BE2C (cell line): ENCODE measurements around the gene SEPTIN5.

ENCODE experiments used
- DNase-seq: peaks from one replicate; pipeline ENCODE4 v3.0.0-alpha.2; 2020
- H3K27me3 ChIP-seq: fragments of 250-450 bp; sonication (Bioruptor Pico); 2 replicates; pipeline ENCODE4 v1.5.1; 2020; ENCODE audit warnings: mild to moderate bottlenecking
- H3K36me3 ChIP-seq: fragments of 250-450 bp; sonication (Bioruptor Pico); 2 replicates; pipeline ENCODE4 v1.5.1; 2020; ENCODE audit warnings: mild to moderate bottlenecking
- H3K4me1 ChIP-seq: fragments of 250-450 bp; sonication (Bioruptor Pico); 2 replicates; pipeline ENCODE4 v1.5.1; 2020
- H3K4me3 ChIP-seq: 2 replicates; pipeline ENCODE4 v1.5.1; 2011; ENCODE audit warnings: low read depth, low read length
- H3K9me3 ChIP-seq: fragments of 250-450 bp; sonication (Bioruptor Pico); 2 replicates; pipeline ENCODE4 v1.5.1; 2020
- TF ChIP-seq, protein P1 (sequence below): IDR thresholded peaks from 2 replicates; pipeline ENCODE4 v1.5.1; 2012; ENCODE audit warnings: mild to moderate bottlenecking, low read depth, low read length

The SEPTIN5 gene

GRCh38 chr22:19755145-19755710 lies 40.9 kb downstream of the SEPTIN5 start:
- Histone ChIP-seq H3K36me3 (no peaks in the 10 kb centered on the region), H3K27me3 (peaks cover 69% of the 10 kb centered on the region), H3K4me3 (no peak overlapping the region), H3K9me3 (no peaks in the 10 kb centered on the region), H3K4me1 (no peaks in the 10 kb centered on the region)
- TF ChIP-seq, protein P1, sequence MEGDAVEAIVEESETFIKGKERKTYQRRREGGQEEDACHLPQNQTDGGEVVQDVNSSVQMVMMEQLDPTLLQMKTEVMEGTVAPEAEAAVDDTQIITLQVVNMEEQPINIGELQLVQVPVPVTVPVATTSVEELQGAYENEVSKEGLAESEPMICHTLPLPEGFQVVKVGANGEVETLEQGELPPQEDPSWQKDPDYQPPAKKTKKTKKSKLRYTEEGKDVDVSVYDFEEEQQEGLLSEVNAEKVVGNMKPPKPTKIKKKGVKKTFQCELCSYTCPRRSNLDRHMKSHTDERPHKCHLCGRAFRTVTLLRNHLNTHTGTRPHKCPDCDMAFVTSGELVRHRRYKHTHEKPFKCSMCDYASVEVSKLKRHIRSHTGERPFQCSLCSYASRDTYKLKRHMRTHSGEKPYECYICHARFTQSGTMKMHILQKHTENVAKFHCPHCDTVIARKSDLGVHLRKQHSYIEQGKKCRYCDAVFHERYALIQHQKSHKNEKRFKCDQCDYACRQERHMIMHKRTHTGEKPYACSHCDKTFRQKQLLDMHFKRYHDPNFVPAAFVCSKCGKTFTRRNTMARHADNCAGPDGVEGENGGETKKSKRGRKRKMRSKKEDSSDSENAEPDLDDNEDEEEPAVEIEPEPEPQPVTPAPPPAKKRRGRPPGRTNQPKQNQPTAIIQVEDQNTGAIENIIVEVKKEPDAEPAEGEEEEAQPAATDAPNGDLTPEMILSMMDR: no peak
- no peak for DNase-seq

GRCh38 chr22:19755722-19756287 lies 41.5 kb downstream of the SEPTIN5 start:
- DNase-seq: no peak
- Histone ChIP-seq H3K4me3 (no peak overlapping the region), H3K4me1 (no peaks in the 10 kb centered on the region), H3K9me3 (no peaks in the 10 kb centered on the region), H3K27me3 (peaks cover 70% of the 10 kb centered on the region), H3K36me3 (no peaks in the 10 kb centered on the region)
- TF ChIP-seq, protein P1: no peak

DNA sequence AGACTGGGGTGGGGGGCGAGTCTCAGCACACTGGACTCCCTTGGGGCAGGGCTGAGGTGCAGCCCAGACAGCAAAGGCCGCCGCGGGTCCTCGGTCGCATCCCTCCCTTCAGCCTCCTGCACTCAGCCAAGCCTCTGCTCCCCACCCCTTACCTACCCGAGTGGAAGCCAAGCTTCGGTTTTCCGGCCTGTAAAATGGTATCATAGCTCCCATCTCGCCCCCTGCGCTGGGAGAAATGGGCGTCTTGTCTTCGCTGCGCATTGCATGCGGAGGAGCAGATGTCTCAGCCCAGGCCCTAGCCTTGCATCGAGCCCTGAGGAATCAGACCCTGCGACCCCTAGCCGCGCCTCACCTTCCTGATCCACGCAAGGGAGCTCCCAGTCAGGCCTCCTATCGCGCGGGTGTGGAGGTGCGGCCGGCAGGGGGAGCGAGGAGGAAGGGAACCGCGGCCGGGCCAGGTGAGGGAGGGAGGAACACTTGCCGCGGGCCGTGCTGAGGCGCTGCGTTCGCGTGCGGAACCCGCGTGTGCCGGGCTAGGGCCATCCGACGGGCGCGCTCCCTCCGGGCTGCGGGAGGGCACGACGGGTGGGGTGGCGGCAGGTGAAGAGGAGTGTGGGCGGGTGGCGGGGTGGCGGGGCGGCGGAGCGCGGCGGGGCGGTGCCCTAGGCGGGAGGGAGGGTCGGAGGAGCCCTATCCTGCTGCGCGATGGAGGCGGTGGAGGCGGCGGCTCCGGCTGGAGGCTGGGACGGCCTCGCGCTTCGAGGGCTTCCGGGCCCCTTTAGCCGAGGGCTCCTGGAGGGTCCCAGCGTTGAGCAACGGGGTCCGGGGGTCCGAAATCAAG lies 42.2 kb downstream of the SEPTIN5 start:
- TF ChIP-seq, protein P1: peak; percentile 49
- H3K36me3 ChIP-seq: no peaks in the 10 kb centered on the region
- peaks cover 77% of the 10 kb centered on the region for H3K27me3 ChIP-seq
- H3K4me1 ChIP-seq: no peaks in the 10 kb centered on the region
- no peaks in the 10 kb centered on the region for H3K9me3 ChIP-seq
- peak; percentile 58 for DNase-seq
- no peak overlapping the region for H3K4me3 ChIP-seq

GRCh38 chr22:19757140-19757984 lies 43.1 kb downstream of the SEPTIN5 start:
- peaks cover 85% of the 10 kb centered on the region for H3K27me3 ChIP-seq

GRCh38 chr22:19757985-19758895 lies 43.9 kb downstream of the SEPTIN5 start:
- Histone ChIP-seq H3K9me3 (no peaks in the 10 kb centered on the region), H3K4me3 (no peak overlapping the region), H3K4me1 (no peaks in the 10 kb centered on the region), H3K36me3 (no peaks in the 10 kb centered on the region), H3K27me3 (peaks cover 93% of the 10 kb centered on the region)
- TF ChIP-seq, protein P1: no peak
- DNase-seq: no peak

More at GRCh38 chr22:19757140-19757984, 43.1 kb downstream of the SEPTIN5 start:
- Histone ChIP-seq H3K4me3 (no peak overlapping the region), H3K9me3 (no peaks in the 10 kb centered on the region), H3K36me3 (no peaks in the 10 kb centered on the region), H3K4me1 (no peaks in the 10 kb centered on the region)
- TF ChIP-seq, protein P1: no peak
- DNase-seq: no peak
